GM12891 (cell line): ENCODE data around the gene ANKRD27.

Source experiments
- PAX5 ChIP-seq: IDR thresholded peaks from 2 replicates; pipeline ENCODE4 v1.6.1; 2011; ENCODE audit warnings: low read length, moderate library complexity, mild to moderate bottlenecking; ENCODE audit not compliant: insufficient read depth, severe bottlenecking
- POLR2A ChIP-seq: IDR thresholded peaks from 2 replicates; pipeline ENCODE4 v1.6.1; 2011; ENCODE audit warnings: low read depth, low read length, control low read depth
- POLR2AphosphoS5 ChIP-seq: IDR thresholded peaks from 2 replicates; pipeline ENCODE4 v1.6.1; 2011; ENCODE audit warnings: low read depth, low read length, control low read depth
- SPI1 ChIP-seq: IDR thresholded peaks from 2 replicates; pipeline ENCODE4 v1.6.1; 2011; ENCODE audit warnings: low read depth, low read length, control low read depth
- TAF1 ChIP-seq: IDR thresholded peaks from 2 replicates; pipeline ENCODE4 v1.6.1; 2011; ENCODE audit warnings: low read depth, low read length, control low read depth

GRCh38 chr19:32650671-32651070, 24.3 kb downstream of the ANKRD27 start:
- TF ChIP-seq POLR2A (no peak), POLR2AphosphoS5 (no peak), TAF1 (no peak), SPI1 (no peak), PAX5 (no peak)
